Muscle layer of colon (tissue), 2 donors: Measurements from ENCODE around the gene KRT28.
"Not testable (repeated sequence)": the region's sequence is repeated elsewhere in the genome, so short reads cannot be mapped to it uniquely, and the experiment has no call there.

Source experiments
- H3K27ac ChIP-seq: one replicate; pipeline ENCODE4 v1.7.0; 2013; ENCODE audit warnings: low read depth, mild to moderate bottlenecking, low read length, moderate library complexity
- H3K27me3 ChIP-seq, 2 donors: one replicate each; pipeline ENCODE4 v1.7.0; 2013; ENCODE audit warnings: low read length in 2 of 2, mild to moderate bottlenecking in 2 of 2; ENCODE audit not compliant: insufficient read depth in 2 of 2, control insufficient read depth in 1 of 2
- H3K36me3 ChIP-seq: one replicate; pipeline ENCODE4 v1.7.0; 2013; ENCODE audit warnings: mild to moderate bottlenecking, low read length; ENCODE audit not compliant: insufficient read depth
- H3K4me1 ChIP-seq: one replicate; pipeline ENCODE4 v1.7.0; 2013; ENCODE audit warnings: mild to moderate bottlenecking, low read length; ENCODE audit not compliant: insufficient read depth
- H3K4me3 ChIP-seq, 2 donors: one replicate each; pipeline ENCODE4 v1.7.0; 2013; ENCODE audit warnings: low read length in 2 of 2, low read depth in 1 of 2, mild to moderate bottlenecking in 1 of 2, moderate library complexity in 1 of 2
- H3K9ac ChIP-seq: one replicate; pipeline ENCODE4 v1.7.0; 2013; ENCODE audit warnings: low read length
- H3K9me3 ChIP-seq: one replicate; pipeline ENCODE4 v1.7.0; 2013; ENCODE audit warnings: mild to moderate bottlenecking, low read length
- donor health status: abdominal sarcoma.
- donor health status: Adenocarcinoma of cecum.

KRT28 gene

GRCh38 chr17:40817103-40817682 is 17.4 kb upstream of the KRT28 start:
- H3K27me3 ChIP-seq: no peaks in the 10 kb centered on the region
- H3K9ac ChIP-seq: no peak overlapping the region
- H3K9me3 ChIP-seq: no peaks in the 10 kb centered on the region
- peaks cover 11% of the 10 kb centered on the region for H3K36me3 ChIP-seq
- peaks cover 6% of the 10 kb centered on the region for H3K4me1 ChIP-seq
- H3K4me3 ChIP-seq: no peak overlapping the region
- no peak overlapping the region for H3K27ac ChIP-seq

DNA sequence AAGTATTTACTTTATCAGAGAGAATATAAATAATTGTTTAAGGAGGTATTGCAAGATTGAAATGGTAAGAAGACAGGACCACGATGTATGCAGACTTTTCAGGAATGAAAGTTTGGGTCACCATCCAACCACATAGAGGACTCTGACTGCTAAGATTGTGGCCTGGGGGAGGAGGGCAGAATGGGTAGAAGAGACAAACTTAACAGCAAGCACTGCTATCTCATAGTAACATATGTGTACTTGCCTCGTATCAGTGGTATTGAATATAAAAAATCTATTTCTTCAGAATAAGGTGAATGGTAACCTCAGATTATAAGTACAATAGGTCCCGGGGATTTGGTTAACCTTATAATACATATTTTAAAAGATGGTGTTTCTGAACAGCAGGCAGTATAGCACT is 16.8 kb upstream of the KRT28 start:
- H3K9ac ChIP-seq: no peak overlapping the region
- H3K4me1 ChIP-seq: peaks cover 6% of the 10 kb centered on the region
- no peak overlapping the region for H3K4me3 ChIP-seq
- no peaks in the 10 kb centered on the region for H3K9me3 ChIP-seq
- H3K27ac ChIP-seq: no peak overlapping the region
- peaks cover 11% of the 10 kb centered on the region for H3K36me3 ChIP-seq
- H3K27me3 ChIP-seq: peaks cover 0 to under 1% of the 10 kb centered on the region in 2 donors

GRCh38 chr17:40815381-40815780 is 15.6 kb upstream of the KRT28 start:
- Histone ChIP-seq H3K36me3 (peaks cover 11% of the 10 kb centered on the region), H3K27ac (no peak overlapping the region), H3K9me3 (no peaks in the 10 kb centered on the region), H3K4me1 (peaks cover 6% of the 10 kb centered on the region), H3K9ac (no peak overlapping the region), H3K27me3 (peaks cover 0 to 6% of the 10 kb centered on the region in 2 donors), H3K4me3 (no peak overlapping the region)

GRCh38 chr17:40814657-40815056 is 14.9 kb upstream of the KRT28 start:
- H3K9me3 ChIP-seq, H3K27ac ChIP-seq, H3K9ac ChIP-seq, H3K4me1 ChIP-seq, H3K4me3 ChIP-seq, H3K27me3 ChIP-seq: not testable (repeated sequence)
- H3K36me3 ChIP-seq: peaks cover 11% of the 10 kb centered on the region

GRCh38 chr17:40813804-40814203 is 14.0 kb upstream of the KRT28 start:
- peaks cover 11% of the 10 kb centered on the region for H3K36me3 ChIP-seq
- peaks cover 0 to 6% of the 10 kb centered on the region in 2 donors for H3K27me3 ChIP-seq
- H3K4me1 ChIP-seq: peaks cover 6% of the 10 kb centered on the region
- H3K27ac ChIP-seq: no peak overlapping the region
- H3K9ac ChIP-seq: no peak overlapping the region
- H3K4me3 ChIP-seq: no peak overlapping the region
- H3K9me3 ChIP-seq: no peaks in the 10 kb centered on the region

GRCh38 chr17:40812639-40813038 is 12.9 kb upstream of the KRT28 start:
- no peak overlapping the region for H3K27ac ChIP-seq
- peaks cover 0 to 6% of the 10 kb centered on the region in 2 donors for H3K27me3 ChIP-seq
- no peak overlapping the region for H3K9ac ChIP-seq
- peaks cover under 1% of the 10 kb centered on the region for H3K4me1 ChIP-seq
- peaks cover 11% of the 10 kb centered on the region for H3K36me3 ChIP-seq
- no peaks in the 10 kb centered on the region for H3K9me3 ChIP-seq
- H3K4me3 ChIP-seq: no peak overlapping the region

DNA sequence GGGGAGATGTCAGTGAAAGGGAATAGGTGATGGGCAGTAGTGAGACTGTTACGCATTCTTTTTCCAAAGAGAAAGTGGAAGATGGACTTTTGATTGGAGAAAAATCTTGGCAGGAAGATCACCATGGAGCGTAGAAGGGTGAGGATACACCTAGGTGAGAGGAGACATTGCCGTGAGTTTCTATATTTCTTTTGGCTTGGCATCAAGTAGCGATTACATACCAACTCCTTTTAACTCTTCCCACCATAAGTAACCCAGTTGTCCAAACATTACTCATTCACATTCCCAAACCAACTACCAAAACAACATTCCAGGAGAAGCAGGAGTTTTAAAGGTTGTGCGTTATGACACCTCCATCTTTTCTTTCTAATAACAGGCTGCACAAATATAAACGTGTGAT is 10.7 kb upstream of the KRT28 start:
- H3K27me3 ChIP-seq: peaks cover 0 to 6% of the 10 kb centered on the region in 2 donors
- no peaks in the 10 kb centered on the region for H3K4me1 ChIP-seq
- no peak overlapping the region for H3K4me3 ChIP-seq
- H3K9ac ChIP-seq: no peak overlapping the region
- H3K27ac ChIP-seq: no peak overlapping the region
- H3K9me3 ChIP-seq: no peaks in the 10 kb centered on the region
- no peaks in the 10 kb centered on the region for H3K36me3 ChIP-seq

GRCh38 chr17:40809721-40810421 is 10.1 kb upstream of the KRT28 start:
- Histone ChIP-seq H3K4me1 (no peaks in the 10 kb centered on the region), H3K9me3 (no peaks in the 10 kb centered on the region), H3K27ac (no peak overlapping the region), H3K9ac (no peak overlapping the region), H3K27me3 (peaks cover 0 to 6% of the 10 kb centered on the region in 2 donors), H3K4me3 (no peak overlapping the region), H3K36me3 (no peaks in the 10 kb centered on the region)

GRCh38 chr17:40806131-40806530 is 6.4 kb upstream of the KRT28 start:
- Histone ChIP-seq H3K9me3 (no peaks in the 10 kb centered on the region), H3K4me3 (no peak overlapping the region), H3K4me1 (no peaks in the 10 kb centered on the region), H3K27ac (no peak overlapping the region), H3K9ac (no peak overlapping the region), H3K36me3 (no peaks in the 10 kb centered on the region), H3K27me3 (peaks cover 0 to 5% of the 10 kb centered on the region in 2 donors)

GRCh38 chr17:40803617-40804082 is 3.9 kb upstream of the KRT28 start:
- H3K9ac ChIP-seq: no peak overlapping the region
- H3K4me1 ChIP-seq: no peaks in the 10 kb centered on the region
- no peak overlapping the region for H3K4me3 ChIP-seq
- H3K36me3 ChIP-seq: no peaks in the 10 kb centered on the region
- no peak overlapping the region for H3K27ac ChIP-seq
- H3K9me3 ChIP-seq: no peaks in the 10 kb centered on the region
- H3K27me3 ChIP-seq: peaks cover 4 to 7% of the 10 kb centered on the region in 2 donors

GRCh38 chr17:40801157-40801556 is 1.4 kb upstream of the KRT28 start:
- no peaks in the 10 kb centered on the region for H3K9me3 ChIP-seq
- H3K27ac ChIP-seq: no peak overlapping the region
- no peak overlapping the region for H3K9ac ChIP-seq
- no peaks in the 10 kb centered on the region for H3K4me1 ChIP-seq
- no peak overlapping the region for H3K4me3 ChIP-seq
- peaks cover 4 to 11% of the 10 kb centered on the region in 2 donors for H3K27me3 ChIP-seq
- H3K36me3 ChIP-seq: no peaks in the 10 kb centered on the region

GRCh38 chr17:40800381-40800780 is 622 bp upstream of the KRT28 start:
- Histone ChIP-seq H3K4me3 (no peak overlapping the region), H3K9ac (no peak overlapping the region), H3K9me3 (no peaks in the 10 kb centered on the region), H3K27me3 (peaks cover 4 to 11% of the 10 kb centered on the region in 2 donors), H3K27ac (no peak overlapping the region), H3K4me1 (no peaks in the 10 kb centered on the region), H3K36me3 (no peaks in the 10 kb centered on the region)
